Stimulated activated CD4-positive, alpha-beta T cell treated with anti-CD3 and anti-CD28 coated beads, Interleukin-2, amount 100 ng/mL, for 4 hours (primary cell): ENCODE measurements around the gene GPR162.
"Not testable (repeated sequence)": the region's sequence is repeated elsewhere in the genome, so short reads cannot be mapped to it uniquely, and the experiment has no call there.

ENCODE experiments used
- DNase-seq: peaks from one replicate; pipeline ENCODE4 v3.0.0-alpha.2; 2020; ENCODE audit warnings: low read depth

The GPR162 gene

DNA sequence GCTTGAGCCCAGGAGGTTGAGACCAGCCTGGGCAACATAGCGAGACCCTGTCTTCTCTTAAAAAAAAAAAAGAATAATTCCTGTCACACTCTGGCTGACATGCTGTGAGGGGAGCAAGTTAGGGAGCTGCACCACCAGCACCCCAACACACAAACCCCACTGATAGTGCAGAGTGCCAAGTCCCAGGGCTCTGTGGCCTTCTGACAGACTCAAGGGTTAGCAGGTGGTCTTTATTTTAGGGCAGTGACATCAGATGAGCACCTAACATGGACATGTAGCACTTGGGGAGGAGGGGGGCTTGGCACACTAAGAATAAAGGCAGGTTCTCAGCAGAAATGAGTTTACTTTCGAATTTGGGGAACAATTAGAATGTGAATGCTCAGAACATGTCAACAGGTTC lies 37.2 kb downstream of the GPR162 start:
- DNase-seq = no peak

DNA sequence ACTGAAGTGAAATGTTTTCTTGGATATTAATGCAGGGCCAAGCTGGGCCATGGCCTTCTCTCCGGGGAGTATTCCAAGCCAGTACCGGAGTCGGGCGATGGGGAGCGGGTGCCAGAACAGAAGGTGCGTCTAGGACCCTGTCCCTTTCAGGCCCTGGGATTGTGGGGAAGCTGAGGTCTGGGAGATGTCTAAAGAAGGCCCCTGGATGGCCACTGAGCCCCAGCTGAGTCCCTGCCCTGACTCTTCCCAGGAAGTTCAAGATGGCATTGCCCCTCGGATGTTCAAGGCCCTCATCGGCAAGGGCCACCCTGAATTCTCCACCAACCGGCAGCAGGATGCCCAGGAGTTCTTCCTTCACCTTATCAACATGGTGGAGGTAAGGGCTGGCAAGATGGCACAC lies 38.5 kb downstream of the GPR162 start:
- DNase-seq = no peak

DNA sequence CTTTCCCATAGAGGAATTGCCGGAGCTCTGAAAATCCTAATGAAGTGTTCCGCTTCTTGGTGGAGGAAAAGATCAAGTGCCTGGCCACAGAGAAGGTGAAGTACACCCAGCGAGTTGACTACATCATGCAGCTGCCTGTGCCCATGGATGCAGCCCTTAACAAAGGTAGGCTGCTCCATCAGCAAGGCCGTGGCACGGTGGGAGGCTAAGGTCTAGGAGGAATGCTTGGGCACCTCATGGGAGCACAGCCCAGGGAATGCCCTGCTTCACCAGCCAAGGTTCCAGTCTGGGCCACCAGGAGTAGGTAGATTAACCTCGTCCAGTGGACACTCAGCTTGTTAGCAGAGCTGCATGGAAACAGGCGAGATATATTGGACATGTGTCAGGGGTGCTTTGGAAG lies 39.3 kb downstream of the GPR162 start:
- DNase-seq = no peak

DNA sequence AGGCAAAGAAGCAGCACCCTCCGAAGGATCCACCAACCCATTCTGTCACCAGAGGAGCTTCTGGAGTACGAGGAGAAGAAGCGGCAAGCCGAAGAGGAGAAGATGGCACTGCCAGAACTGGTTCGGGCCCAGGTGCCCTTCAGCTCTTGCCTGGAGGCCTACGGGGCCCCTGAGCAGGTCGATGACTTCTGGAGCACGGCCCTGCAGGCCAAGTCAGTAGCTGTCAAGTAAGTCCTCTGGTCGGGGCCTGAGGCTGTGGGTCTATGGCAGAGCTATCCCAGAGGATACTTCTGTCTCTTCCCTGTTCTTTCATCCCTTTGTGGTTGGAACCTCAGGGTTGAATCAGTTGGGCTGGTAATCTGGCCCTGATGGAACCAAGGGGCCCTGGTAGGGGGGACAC lies 39.8 kb downstream of the GPR162 start:
- DNase-seq = no peak

DNA sequence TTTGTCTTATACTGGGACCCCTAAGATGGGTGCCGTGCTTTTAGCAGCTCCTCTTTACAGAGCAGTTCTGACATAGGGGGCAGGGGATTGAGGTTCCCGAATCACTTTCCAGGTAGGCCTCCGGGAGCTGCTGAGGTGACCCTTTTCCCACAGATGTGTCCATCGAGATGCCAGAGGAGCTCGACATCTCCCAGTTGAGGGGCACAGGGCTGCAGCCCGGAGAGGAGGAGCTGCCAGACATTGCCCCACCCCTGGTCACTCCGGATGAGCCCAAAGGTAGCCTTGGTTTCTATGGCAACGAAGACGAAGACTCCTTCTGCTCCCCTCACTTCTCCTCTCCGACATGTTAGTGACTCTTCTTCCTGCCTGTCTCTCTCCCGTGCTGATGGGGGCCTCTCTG lies 41.4 kb downstream of the GPR162 start:
- DNase-seq = no peak

DNA sequence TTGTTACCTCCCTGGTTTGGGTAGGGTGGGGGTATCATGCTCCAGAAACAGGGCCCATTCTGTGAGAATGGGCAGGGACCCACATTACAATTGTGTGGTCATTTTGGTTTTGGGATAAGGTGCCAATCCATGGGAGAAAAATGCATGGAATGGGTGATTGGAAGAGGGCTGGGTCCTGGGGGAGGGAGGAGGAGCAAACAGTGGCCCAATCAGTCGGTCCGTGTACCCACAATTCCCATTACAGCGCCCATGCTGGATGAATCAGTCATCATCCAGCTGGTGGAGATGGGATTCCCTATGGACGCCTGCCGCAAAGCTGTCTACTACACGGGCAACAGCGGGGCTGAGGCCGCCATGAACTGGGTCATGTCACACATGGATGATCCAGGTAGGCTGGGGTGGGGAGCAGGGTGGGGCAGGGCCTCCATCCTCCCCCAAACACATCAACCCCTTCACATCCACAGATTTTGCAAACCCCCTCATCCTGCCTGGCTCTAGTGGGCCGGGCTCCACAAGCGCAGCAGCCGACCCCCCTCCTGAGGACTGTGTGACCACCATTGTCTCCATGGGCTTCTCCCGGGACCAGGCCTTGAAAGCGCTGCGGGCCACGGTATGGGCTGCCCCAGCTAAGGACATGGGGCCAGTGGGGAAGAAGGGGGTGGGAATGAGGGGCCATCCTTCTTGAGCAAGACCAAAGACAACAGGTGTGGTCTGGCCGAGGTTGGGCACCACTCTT lies 42.1 kb downstream of the GPR162 start:
- no peak for DNase-seq

DNA sequence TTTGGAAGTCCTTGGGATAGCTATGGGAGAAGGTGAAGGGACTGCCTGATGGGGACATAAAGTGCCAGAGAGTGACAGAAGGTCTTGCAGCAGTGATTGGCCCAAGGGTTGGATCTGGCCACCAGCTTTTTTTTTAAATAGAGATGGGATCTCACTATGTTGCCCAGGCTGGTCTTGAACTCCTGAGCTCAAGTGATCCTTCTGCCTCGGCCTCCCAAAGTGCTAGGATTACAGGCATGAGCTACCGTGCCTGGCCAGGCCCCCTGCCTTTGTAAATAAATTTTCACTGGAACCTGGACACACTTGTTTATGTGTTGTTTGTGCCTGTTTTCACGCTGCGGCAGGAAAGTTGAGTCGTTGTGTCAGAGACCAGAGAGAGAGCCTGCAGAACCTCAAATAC lies 43.7 kb downstream of the GPR162 start:
- not testable (repeated sequence) for DNase-seq

DNA sequence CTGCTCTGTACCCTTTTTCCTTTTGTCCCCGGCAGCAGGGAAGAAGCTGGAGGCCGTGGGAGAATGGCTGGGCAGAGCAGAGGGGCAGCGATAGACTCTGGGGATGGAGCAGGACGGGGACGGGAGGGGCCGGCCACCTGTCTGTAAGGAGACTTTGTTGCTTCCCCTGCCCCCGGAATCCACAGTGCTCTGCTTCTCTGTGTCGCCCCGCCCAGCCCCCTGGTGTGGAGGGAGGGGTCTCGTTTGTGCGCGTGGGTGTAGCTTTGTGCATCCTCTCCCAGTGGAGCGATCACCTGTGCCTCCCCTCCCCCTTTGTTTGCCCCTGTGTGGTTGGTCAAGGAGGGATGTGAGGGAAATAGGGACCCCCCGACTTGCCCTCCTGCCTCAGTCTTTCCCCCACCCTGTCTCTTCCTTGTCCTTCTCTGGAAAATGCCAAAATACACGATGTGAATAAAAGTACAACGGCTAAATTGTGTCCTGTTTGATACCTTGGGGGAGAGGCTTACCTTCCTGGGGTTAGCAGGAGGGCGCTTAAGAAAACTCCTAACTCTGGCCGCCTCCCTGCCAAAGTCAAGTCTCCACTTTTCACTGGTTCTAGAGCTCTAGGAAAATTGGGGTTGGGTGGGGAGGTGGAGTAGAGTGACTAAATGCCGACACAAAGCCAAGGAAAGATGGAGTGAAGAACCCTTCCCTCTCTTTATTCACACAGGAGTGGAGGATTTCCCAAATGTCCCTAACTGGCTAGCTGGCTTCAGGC lies 44.7 kb downstream of the GPR162 start:
- DNase-seq = no peak

DNA sequence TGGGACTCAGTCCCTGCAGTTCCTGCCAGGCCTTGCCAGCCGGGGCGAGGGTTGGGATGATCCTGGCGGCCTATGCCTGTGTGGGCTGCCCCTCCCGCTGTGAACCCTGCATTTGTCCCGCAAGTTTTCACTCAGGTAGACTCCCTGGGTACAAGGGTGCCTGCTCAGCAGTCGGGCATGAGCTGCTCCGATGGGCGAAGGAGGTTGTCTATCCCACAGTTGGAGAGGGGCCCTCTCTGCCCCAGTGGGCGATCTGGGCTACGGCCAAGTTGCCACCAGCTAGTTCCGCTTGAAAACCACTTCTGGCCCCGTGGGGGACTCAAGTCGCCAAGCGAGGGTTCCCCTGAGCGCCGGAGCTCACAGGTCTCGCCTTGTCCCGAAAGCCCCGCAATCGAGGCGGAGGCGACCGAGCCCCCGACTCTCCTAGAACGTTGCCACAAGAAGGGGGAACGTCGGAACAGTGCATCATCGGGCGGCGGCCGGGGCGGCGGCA lies 45.3 kb downstream of the GPR162 start:
- DNase-seq = no peak

DNA sequence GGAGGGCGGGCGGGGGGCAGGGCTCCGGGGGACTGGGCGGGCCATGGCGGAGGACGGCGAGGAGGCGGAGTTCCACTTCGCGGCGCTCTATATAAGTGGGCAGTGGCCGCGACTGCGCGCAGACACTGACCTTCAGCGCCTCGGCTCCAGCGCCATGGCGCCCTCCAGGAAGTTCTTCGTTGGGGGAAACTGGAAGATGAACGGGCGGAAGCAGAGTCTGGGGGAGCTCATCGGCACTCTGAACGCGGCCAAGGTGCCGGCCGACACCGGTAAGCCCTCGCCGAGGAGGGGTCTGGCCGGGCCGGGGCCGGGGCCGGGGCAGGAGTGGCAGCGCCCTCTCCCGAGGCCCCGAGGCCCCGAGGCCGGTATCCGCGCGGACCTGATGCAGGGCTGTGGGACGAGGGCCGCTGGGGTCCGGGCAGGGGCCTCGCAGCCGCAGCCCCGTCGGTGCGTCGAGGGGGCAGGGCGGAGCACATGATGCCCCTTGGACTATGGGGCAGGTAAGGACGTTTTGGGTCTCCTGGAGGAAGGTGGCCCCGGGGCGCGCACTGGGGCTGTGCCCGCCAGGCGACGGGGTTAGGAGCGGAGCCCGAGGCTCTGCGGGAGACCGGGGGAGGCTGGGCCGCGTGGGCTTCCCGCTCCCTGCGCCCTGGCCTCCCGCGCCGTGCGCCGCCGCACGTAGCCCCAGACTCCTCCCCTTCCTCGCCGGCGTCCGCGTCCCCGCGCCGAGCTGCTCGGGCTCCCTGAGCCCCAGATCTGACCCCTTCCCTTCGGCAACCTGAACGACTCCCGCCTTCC lies 46.0 kb downstream of the GPR162 start, which contains the start of gene TPI1:
TPI1 (plus strand) TSS at position 119 of the 798 bp plus-strand sequence; CDS start at position 155, 36 bp downstream.
- DNase-seq = peak; percentile 71

DNA sequence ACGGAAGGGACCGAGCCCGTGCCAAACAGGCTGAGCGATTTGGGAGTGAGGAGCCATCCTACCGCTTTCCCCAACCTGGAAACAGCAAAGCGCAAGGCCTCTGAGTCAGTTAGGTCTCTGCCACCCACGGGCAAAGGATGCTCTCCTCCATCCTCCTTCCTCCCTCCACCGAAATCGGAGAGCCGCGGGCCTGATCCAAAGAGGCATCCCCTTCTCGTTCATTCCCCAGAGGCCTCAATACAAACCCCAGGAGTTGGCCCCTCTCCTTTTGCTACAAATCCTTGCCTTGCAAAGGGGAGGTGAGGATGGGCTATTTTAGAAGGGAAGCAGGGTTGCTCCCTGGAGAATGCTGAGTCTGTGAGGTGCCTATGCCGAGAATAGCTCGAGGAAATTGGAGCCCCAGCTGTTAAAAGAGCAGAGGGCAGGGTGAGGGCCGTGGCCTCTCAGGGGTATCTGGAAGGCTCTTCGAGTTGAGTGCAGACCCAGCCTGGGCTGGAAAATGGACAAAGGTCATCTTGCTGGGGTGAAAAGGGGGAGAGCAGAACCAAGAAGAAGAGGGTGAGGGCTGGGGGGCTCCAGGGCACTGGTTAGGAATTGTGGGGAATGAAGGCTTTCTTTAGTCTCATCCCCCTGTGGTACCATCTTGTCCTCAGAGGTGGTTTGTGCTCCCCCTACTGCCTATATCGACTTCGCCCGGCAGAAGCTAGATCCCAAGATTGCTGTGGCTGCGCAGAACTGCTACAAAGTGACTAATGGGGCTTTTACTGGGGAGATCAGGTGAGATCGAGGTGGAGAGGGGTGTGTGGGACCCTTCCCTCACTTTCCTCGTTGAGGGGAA lies 46.8 kb downstream of the GPR162 start:
- DNase-seq = no peak

DNA sequence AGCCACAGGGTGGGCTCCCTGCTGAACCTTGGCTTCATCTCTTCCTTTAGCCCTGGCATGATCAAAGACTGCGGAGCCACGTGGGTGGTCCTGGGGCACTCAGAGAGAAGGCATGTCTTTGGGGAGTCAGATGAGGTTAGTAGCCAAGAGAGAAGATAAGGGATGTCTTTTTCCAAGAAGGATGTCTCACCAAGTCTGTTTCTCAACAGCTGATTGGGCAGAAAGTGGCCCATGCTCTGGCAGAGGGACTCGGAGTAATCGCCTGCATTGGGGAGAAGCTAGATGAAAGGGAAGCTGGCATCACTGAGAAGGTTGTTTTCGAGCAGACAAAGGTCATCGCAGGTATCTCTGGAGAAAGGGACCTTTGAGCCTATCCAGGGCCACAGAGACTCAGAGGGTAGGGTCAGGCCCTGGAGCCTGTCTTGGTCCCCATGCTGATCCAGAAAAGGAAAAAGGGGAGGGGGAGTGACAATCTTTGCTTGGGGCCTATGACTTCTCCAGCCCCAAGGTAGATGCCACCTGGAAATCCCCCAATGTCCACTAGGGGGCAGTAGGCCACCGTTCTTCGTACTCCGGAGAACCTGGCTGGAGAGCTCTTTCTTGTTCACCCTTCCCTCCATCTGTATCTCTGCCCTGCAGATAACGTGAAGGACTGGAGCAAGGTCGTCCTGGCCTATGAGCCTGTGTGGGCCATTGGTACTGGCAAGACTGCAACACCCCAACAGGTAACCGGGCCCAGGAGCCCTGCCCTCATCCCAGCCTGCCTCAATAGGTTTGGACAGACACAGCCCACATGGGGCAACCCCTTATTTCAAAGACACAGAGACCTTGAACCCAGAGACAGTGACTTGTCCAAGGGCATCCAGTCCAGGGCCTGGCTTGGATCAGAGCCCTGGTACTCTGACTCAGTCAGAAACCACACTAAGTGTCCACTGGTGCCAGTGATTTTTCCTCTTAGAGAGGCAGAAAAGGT lies 47.7 kb downstream of the GPR162 start:
- peak; percentile 78 for DNase-seq

DNA sequence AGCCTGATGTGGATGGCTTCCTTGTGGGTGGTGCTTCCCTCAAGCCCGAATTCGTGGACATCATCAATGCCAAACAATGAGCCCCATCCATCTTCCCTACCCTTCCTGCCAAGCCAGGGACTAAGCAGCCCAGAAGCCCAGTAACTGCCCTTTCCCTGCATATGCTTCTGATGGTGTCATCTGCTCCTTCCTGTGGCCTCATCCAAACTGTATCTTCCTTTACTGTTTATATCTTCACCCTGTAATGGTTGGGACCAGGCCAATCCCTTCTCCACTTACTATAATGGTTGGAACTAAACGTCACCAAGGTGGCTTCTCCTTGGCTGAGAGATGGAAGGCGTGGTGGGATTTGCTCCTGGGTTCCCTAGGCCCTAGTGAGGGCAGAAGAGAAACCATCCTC lies 48.7 kb downstream of the GPR162 start:
- DNase-seq = not testable (repeated sequence)

DNA sequence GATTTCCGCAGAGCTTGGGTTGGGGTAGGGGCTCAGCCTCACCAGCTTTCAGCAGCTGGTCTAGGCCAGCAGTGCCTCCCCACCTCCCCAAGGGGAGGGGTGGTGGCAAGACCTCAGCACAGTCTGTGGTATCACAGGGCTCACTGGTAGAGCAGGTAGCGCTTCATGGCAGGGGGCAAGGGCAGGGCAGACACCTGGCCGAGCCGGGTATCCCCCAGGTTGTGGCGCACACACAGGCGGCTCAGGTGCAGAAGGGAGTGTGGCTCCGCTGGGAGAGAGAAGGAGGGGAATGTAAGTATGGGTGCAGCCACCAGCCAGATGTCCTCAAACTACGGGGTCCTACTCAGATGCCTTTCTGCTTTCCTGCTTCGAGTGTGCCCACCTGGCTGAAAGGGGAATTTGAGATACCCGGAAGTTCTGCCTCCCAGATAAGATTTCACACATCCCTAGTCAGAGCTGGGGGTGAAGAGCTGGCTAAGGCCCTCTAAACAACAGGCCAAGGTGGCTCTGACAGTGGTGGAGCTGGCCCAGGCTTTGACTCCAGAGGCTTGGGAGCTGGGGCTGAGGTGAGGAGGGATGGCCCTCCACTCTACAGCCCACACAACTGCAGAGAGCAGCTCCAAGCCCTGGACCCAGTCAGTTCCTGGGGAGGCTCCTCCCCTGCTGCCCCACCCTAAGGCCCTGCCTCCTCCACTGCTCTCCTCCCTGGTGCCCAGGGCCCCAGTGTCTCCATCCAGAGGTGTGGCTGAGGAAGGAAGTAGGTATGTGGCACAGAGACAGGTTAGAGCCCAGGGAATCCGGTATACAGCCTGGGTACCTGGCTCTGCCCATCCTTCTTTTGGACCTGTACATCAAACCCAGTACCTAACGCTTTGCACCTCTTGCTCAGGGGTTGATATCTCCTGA lies 49.7 kb downstream of the GPR162 start:
- DNase-seq = no peak

DNA sequence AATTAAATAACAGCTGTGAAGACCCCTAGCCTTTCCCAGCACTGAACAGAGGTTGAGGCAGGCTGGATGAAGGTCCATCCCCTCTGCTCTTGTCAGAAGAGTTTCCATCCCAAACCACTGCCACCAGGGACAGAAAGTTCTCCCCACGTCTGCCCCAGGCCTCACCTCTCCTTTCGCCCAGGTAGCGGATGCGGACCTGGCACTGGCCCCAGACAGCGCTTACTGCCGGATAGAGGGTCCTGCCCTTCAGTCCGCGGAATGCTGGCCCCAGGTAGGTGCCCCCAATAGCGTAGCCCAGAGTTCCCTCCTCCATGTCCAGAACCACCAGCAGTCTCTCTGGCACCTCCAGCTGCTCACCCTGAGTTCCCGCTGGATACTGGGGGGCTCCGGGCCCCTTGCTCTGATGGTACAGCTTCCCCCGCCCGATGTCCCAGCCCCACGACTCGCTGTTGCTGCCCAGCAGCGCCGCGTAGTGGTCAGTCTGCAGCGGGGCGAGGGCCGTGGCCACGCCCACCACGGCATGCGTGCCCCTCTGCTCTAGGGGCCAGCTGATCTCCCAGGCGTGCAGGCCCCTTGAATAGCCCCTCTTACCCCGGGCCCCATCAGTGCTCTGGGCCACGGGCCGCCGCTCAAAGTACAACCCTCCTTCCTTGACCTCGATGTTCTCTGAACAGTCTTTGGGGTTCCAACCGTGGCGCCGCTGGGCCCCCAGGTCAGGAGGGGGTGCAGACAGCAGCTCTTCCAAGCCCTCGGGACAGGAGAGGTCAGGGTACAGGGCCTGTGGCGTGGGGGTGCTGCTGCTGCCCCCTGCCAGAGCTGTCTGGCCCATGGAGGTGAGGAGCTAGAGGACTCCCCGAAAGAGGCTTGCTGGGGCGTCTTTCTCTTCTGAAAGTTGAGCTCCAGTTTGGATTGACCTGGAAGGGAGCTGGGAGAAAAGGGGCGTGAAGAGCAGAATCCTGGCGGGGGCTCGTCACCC lies 50.7 kb downstream of the GPR162 start:
- peak; percentile 70 for DNase-seq

DNA sequence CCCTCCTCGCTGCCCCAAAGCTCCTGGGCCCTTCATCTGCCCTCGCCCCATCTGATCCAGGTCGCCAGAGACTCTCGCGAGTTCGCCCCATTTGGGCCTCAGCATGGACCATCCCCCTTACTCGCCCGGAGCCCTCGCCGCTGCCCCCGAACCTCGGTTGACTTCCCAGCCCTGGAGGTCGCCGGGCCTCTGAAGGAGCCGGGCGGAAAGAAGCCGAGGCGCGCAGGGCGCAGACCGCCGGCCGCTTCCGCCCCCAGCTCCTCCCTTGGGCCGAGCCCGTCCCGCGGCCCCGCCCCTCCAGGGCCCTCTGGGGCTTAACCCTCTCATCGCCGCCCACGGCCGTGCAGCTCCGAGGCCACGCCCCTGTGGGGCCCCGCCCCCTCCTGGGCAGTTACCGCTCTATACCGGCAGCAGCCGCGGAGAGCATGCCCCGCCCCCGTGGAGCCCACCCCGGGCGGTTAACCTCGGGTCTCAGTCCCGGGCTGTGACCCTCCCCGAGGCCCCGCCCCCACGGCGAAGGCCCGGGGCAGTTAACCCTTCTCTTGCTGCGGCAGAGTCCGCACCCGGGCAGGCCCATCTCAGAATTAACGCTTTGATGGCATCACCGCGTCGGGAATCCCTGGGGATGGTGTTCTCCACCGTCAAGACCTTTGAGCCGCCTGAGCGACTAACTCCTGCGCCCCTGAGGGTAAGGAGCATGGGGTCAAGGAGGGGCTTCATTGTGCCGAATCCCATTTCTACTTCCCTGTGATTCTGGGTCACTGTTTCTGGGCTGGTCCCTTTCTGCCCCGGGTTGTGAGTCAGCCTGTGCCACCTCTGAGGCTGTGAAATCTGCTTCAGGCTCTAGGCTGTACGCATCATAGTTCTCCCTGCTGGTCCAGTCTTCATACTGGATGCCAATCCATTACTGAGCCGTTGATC lies 51.7 kb downstream of the GPR162 start, which contains the start of gene SPSB2:
SPSB2 (minus strand) TSS at position 210 of the 921 bp plus-strand sequence. CDS start 402 bp downstream, outside the sequence.
- DNase-seq = peak; percentile 99

DNA sequence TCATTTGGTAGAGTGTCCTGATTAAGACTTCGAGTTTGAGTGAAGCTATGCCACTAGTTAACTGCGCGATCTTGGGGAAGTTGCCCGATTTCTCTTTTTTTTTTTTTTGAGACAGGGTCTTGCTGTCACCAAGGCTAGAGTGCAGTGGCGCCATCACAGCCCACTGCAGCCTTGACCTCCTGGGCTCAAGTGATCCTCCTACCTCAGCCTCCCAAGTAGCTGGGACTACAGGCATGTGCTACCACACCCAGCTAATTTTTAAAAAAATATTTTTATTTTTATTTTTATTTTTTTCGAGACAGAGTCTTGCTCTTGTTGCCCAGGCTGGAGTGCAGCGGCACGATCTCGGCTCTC lies 52.4 kb downstream of the GPR162 start:
- DNase-seq = not testable (repeated sequence)
